OCI-M2 (cell line): Measurements from ENCODE around the gene TLR1.
"Not testable (repeated sequence)": the region's sequence is repeated elsewhere in the genome, so short reads cannot be mapped to it uniquely, and the experiment has no call there.

Source experiments
- DNase-seq: peaks from one replicate; lab custom pipeline; 2025; ENCODE audit not compliant: unreplicated experiment; lab: John Stamatoyannopoulos, UW

TLR1 gene

DNA sequence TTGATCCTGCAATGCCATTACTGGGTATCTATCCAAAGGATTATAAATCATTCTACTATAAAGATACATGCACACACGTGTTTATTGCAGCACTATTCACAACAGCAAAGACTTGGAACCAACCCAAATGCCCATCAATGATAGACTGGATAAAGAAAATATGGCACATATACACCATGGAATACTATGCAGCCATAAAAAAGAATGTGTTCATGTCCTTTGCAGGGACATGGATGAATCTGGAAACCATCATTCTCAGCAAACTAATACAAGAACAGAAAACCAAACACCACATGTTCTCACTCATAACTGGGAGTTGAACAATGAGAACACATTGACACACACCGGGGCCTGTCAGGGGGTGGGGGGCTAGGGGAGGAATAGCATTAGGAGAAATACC is 26.7 kb downstream of the TLR1 start:
- not testable (repeated sequence) for DNase-seq

DNA sequence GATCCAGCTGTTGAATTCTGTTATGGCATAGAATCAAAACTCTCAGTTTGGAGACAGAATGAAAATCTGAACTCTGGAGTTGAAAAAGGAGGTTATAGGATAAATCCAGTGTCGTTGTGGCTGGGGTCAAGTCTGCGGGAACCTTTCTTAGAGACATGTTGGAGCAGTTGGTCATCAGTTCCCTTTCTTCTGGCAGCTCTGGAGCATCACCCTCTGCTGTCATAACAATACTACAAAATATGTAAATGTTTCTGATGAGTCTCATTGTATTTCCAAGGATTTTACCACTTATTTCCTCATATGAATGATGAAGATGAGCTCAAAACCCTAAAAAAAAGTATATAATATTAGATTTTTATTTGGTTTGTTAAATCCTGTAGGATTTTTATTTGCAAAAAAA is 29.3 kb downstream of the TLR1 start:
- DNase-seq, result no peak

DNA sequence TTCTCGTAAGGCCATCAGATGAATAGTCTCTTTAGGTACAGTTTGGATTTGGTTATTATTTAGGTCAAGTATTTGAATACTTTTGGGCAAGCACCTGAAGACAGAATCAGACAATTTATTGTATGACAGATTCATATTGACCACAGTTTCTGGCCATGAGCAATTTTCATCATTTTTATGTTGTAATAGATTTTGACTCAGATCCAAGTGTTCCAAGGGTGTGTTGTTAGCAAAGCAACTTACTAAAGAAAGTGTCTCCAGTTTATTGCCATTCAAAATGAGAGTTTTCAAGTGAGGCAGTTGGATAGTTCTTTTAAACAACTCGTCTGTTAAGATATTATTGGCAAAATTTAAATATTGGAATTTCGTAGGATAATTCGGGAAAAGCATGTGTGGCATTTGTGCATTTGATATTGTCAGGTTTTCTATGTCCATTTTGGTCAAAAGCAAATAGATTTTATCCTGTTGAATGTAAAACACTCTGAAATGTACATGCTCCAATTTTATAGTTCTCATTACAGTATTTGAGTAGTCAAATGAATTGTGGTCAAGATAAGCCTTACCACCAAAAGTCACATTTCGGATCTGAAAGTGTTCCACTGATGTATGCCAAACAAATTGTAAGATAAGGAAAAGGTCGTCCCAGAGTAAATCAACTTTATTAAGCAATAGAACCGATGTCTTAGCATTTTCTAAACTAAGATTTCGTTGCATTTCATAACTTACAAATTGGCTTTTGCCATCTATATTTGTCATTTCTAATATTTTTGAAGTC is 30.2 kb downstream of the TLR1 start:
- no peak for DNase-seq

DNA sequence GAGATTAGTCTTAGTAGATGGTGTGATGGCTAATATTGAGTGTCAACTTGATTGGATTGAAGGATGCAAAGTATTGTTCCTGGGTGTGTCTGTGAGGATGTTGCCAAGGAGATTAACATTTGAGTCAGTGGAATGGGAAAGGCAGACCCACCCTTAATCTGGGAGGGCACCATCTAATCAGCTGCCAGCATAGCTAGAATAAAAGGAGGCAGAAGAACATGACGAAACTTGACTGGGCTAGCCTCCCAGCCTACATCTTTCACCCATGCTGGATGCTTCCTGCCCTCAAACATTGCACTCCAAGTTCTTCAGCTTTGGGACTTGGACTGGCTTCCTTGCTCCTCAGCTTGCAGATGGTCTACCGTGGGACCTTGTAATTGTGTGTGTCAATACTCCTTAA is 34.3 kb downstream of the TLR1 start:
- not testable (repeated sequence) for DNase-seq

DNA sequence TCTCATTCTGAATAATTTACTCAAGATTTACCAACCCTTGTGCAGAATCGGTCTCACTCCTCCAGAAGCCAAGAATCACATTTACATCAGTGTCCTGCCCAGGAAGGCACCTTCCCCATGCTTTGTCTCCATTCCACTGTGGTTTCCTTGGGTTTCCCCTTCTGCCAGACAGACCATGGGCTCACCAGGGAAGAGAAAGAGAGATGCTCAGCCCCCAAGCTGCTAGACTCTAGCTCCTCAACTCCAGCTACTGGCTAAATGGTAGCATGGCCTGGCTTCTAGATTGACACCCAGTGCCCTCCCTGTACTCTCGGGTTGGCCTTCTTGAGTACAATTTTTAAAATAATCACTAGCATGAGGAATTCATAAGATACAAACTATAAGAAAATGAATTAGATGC is 34.7 kb downstream of the TLR1 start:
- DNase-seq, result no peak

DNA sequence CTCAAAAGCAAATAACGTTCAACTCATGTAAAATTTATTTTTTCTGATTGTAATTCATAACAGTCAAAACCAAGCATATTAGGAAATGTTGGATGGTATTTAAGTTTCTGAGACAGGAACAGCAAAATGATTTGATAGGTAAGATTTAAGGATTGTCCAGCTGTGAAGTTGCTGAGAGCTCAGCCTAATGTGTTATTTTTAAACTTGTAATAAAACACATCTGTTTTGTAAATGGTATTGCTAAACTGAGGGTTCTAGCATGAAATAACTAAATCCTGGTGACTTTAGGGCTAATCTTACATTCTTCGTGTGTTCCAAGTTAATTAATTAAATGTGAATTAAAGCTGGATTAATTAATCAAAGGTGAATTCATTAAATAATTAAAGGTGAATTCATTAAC is 35.1 kb downstream of the TLR1 start:
- DNase-seq, result no peak

DNA sequence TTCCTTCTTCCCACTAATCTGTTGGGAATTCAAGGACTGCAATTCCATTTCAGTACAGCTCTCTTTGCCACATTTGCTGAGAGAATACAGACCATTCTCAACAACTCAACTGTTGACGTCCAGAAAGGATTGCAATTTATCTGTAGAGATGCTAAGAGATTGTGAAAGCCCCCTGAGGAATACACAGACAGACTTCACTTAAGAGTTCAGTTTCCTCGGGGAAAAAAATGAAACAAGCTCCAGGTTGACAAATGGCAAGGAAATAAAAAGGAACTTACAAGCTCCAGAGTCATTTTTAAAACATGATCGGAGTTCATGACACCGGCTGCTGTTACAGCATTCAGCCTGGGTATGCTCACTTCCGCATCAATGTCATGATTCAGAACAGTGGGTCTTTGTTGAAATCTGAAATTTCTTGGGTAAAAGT is 35.6 kb downstream of the TLR1 start:
- DNase-seq, result no peak

DNA sequence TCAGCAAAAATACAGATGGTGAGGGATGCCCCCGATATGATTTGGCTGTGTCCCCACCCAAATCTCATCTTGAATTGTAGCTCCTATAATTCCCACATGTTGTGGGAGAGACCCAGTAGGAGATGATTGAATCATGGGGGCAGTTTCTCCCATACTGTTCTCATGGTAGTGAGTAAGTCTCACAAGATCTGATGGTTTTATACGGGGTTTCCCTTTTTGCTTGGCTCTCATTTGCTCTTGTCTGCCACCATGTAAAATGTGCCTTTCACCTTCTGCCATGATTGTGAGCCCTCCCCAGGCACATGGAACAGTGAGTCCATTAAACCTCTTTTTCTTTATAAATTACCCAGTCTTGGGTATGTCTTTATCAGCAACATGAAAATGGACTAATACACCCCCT is 37.7 kb downstream of the TLR1 start:
- DNase-seq, result not testable (repeated sequence)

DNA sequence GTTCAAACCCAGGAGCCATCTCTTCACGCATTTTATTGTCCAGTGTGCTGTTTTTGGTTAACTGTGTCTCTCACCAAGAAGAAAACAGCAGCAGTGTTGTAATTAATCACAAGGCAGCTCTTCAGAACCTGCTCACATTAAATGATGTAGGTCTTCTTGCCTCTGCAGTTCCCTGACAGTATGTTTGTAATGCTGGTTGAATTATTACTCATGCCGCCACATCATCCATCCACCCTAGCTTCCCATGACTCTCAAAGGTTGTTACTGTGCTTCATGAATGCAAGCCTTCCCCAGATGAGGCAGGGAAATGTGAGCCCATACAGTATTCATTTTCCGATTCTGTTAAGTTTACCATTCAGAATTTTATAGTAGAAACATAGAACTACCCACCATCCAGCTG is 39.2 kb downstream of the TLR1 start:
- no peak for DNase-seq

DNA sequence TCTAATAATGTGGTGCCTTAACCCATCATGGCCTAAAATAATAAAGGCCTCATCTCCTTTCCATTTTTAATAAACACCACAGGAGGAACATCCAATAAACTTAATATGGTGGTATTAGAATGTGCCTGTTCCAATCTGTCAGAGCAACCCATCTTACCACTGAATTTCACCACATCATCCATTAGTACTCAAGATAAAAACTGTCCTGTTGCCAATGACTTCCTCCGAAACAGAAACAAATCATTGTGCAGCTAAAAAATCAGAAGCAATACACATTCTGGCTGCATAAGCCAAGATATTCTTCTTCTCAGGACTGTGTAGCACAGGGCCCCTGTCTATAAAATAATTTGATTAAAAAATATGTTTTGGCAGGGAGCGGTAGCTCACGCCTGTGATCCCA is 40.3 kb downstream of the TLR1 start:
- no peak for DNase-seq

DNA sequence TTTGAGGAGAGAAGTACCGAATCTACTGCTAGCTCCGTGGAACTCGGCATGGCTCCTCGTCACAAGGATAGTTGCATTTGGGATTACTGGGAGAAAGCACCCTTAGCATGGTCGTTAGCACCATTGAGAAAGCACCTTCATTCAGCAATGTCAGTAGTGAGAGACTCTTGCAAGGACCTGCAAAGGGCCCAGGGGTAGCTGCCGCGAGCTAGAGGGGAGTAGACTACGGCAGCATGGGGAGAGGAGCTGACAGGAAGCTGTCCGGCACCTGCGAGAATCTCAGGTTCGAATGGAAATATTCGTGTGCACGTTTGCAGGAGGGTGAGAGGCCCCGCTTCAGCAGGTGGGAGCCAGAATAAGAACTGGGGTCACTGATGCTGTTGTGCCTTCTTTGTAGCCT is 42.0 kb downstream of the TLR1 start:
- DNase-seq, result no peak

DNA sequence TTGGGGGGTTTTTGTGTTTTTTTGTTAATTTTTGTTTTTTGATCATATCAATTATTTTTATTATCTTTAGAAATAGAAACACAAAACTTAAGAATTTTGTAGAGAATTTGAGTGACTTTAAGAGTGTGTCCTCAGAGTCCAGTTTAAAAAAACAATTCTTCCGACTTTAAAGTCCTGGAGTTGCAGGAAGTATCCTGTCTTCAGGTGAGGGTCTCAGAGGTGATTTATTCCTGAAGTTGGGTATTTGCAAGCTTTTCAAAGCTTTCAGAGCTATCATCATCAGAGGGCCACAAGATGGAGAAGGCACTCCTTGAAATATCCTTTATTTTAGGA is 44.8 kb downstream of the TLR1 start:
- DNase-seq, result no peak

DNA sequence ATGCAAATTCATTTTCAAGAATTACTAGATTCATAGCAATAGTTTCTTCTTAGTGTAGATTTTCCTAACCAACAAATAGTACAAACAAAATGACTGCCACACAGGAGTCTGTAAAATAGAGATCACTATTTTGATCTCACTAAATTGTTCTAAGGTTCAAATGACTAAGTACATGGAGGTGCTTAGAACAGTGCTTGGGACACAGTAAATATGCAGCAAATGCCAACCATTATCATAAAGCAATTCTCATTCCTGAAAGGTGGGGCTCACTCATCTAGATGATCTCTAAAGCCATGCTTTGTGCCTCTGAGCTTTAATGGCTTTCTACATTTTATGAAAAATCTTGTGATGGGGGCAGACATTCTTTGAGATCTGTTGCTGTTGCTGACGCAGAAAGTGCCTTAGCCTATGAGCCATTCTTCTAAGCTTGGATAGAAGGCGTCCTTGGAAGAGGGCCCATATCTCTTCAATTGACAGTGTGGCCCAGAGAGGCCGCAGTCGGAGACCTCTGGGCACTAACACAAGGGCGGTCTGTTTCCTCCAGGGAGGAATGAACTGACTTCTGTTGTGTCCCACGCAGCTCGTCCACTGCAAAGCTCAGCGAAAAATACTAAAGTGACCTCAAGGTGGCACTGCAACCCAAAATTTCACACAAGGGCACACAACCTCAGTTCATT is 45.3 kb downstream of the TLR1 start:
- no peak for DNase-seq

DNA sequence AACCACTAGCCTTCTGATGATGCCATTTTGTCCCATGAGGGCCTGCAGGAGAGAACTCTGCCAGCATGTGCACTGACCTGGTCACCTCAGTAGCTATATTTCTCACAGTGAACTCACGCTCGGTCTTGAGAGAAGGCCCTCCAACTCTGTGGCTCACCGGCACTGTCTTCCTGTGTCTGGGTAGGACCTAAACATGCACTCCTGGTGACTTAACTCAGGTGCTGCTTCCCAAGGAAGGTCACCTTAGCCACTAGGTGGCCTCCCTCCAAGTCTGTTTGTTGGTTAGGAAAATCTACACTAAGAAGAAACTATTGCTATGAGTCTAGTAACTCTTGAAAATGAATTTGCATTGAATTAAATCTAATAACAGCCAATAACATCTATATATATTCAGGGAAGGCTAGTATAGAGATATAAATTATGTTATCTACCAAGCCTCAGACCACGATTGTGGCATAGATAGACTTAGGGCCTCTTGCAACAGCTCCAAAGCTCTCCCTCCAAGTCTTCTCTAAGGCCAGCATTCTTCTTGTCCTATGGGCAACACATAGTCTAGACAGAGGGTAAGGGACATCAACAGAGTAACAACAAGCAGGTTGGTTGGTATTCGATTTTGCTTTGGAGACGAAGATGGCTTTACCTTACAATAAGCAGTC is 46.5 kb downstream of the TLR1 start:
- no peak for DNase-seq

DNA sequence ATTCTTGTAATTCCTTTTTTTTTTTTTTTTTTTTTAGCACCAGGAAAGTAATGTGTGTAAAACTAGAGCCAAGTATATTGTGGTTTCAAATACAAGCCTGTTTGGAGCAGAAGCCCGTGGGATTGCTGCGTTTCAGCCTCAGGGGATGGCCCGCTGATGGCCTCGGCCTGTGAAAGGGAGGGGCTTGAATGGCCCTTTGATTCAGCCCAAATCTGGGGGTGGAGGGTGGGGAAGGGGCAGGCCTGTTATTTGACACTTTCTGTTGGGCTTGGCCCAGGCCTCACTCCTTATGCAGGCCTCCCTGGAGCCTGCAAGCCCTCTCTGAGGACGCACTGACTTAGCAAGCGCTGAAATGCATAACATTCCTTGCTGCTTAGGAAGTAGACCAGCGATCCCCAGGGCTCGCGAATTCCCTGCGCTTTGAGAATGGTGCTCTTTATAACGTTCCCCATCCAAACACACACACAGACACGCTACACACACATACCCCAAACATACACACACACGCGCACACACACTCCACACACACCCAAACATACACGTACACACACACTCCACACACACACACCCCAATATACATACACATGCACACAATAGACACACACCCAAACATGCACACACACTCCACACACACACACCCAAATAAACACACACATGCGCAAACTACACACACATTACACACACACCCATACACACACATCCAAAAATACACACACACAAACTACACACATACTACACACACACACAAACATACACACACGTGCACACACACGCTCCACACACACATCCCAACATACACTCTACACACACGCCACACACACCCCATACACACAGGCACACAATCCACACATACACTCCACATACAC is 51.4 kb downstream of the TLR1 start:
- no peak for DNase-seq

DNA sequence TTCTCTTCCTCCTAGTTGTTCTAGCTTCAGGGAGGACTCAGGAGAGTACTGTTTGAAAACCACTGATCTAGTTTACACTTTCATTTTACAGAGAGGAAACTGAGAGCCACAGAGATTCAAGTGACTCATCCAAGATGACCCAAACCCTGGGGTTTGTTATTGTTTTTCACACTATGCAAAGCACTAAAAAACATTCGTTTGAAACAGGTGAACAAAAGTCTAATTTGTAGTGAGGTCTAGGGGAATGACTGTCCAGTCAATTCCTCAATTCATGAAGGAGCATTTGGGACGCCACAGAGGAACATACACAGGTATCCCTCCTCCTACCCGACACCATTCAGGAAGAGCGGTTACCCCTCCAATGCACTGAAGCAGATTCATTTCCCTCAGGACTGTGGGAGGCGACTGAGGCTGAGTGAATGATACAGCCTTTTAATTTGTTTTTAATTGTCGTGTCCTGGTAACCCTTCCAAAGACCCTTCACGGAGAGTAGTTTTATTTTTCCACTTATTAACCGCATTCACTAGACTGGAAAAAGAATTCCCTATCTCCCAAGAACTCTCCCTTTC is 52.1 kb downstream of the TLR1 start:
- no peak for DNase-seq

DNA sequence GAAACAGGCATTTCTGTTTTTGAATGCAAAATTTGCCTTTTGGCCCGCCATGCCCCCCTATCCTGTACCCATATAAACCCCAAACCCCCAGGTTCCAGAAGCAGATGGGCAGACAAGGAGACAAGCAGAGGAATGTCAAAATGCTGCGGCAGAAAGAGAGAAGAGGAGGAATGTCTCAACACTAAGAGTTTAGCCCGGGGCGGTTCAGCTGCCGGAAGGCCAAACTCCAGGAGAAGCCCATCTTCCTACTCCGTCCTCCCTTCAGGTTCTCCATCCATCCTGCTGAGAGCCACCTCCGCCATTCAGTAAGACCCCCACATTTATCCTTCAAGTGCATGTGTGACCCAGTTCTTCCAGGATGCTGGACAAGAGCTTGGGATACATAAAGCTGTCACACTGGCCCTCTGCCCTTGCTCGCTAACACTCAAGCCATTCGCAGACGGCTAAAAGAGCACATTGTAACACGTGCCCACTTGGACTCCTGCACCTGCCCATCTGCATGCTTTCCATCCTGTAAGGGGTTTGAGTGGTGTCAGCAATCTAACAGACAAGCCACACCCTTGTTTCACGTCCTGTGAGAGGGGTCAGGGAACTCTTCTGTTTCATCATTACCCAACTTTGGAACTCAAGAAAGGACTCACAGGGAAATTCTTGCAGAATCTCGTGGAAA is 53.1 kb downstream of the TLR1 start:
- no peak for DNase-seq

DNA sequence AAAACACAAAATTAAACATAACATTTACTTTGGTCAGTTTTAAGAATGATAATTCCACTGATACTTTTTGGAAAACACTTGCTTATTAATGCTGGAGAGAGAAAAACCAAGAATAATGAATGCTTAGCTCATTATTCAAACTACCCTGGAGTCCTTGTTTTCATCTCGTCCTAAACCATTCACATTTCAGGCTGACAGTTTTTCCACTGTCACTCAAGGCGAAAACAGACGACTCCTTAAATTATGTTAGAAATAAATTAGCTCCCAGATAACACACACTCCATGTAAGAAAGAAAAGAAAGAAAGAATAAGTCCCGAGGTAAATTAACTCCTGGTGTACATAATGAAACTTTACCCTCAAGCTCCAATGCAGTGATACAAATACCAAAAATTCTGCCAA is 55.3 kb downstream of the TLR1 start:
- no peak for DNase-seq

DNA sequence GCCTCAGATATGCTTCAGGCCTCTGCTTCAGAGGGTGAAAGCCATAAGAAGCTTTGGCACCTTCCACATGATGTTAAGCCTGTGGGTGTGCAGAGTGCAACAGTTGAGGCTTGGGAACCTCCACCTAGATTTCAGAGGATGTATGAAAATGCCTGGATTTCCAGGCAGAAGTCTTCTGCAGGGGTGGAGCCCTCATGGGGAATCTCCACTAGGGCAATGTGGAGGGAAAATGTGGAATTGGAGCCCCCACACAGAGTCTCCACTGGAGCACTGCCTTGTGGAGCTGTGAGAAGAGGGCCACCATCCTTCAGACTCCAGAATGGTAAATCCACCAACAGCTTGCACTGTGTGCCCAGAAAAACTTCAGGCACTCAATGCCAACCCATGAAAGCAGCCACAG is 57.0 kb downstream of the TLR1 start:
- no peak for DNase-seq
